ENCODE measurements around the gene ZFYVE9.
"Not testable (repeated sequence)": the region's sequence is repeated elsewhere in the genome, so short reads cannot be mapped to it uniquely, and the experiment has no call there.

The ZFYVE9 gene

GRCh38 chr1:52367272-52367671 is 225.4 kb downstream of the ZFYVE9 start:
- no peak overlapping the region for H3K4me2 ChIP-seq (ENCODE audit: low read length)
- H3K4me1 ChIP-seq (ENCODE audit: control insufficient read depth, insufficient read depth, low read length) = peaks cover 16% of the 10 kb centered on the region
- no peaks in the 10 kb centered on the region for H3K9me3 ChIP-seq (replicated peaks; ENCODE audit: low read length)
- peaks cover 6% of the 10 kb centered on the region for H3K36me3 ChIP-seq (ENCODE audit: insufficient read depth, low read length)
- H3K27me3 ChIP-seq (ENCODE audit: control insufficient read depth, insufficient read depth, low read length) = no peaks in the 10 kb centered on the region
- no peak overlapping the region for H3K9ac ChIP-seq (ENCODE audit: low read depth, low read length)
- H3K4me3 ChIP-seq (ENCODE audit: low read length) = no peak overlapping the region

GRCh38 chr1:52368383-52369172 is 226.7 kb downstream of the ZFYVE9 start:
- Histone ChIP-seq H3K9me3 (replicated peaks; ENCODE audit: low read length) (no peaks in the 10 kb centered on the region), H3K4me3 (ENCODE audit: low read length) (peak overlapping the region; percentile 68), H3K27me3 (ENCODE audit: control insufficient read depth, insufficient read depth, low read length) (no peaks in the 10 kb centered on the region), H3K4me1 (ENCODE audit: control insufficient read depth, insufficient read depth, low read length) (peaks cover 16% of the 10 kb centered on the region), H3K36me3 (ENCODE audit: insufficient read depth, low read length) (no peaks in the 10 kb centered on the region), H3K4me2 (ENCODE audit: low read length) (peak overlapping the region; percentile 90), H3K9ac (ENCODE audit: low read depth, low read length) (peak overlapping the region; percentile 54)

GRCh38 chr1:52369851-52370250 is 228.0 kb downstream of the ZFYVE9 start:
- H3K4me1 ChIP-seq (ENCODE audit: control insufficient read depth, insufficient read depth, low read length); H3K36me3 ChIP-seq (ENCODE audit: insufficient read depth, low read length); H3K4me3 ChIP-seq (ENCODE audit: low read length); H3K9me3 ChIP-seq (replicated peaks; ENCODE audit: low read length); H3K9ac ChIP-seq (ENCODE audit: low read depth, low read length); H3K27me3 ChIP-seq (ENCODE audit: control insufficient read depth, insufficient read depth, low read length); H3K4me2 ChIP-seq (ENCODE audit: low read length): not testable (repeated sequence)

GRCh38 chr1:52385376-52385775 is 243.5 kb downstream of the ZFYVE9 start:
- H3K4me1 ChIP-seq (ENCODE audit: control insufficient read depth, insufficient read depth, low read length) = no peaks in the 10 kb centered on the region
- H3K9me3 ChIP-seq (replicated peaks; ENCODE audit: low read length) = no peaks in the 10 kb centered on the region
- H3K36me3 ChIP-seq (ENCODE audit: insufficient read depth, low read length) = peaks cover 26% of the 10 kb centered on the region
- no peak overlapping the region for H3K4me2 ChIP-seq (ENCODE audit: low read length)
- no peak overlapping the region for H3K4me3 ChIP-seq (ENCODE audit: low read length)
- H3K9ac ChIP-seq (ENCODE audit: low read depth, low read length) = no peak overlapping the region
- H3K27me3 ChIP-seq (ENCODE audit: control insufficient read depth, insufficient read depth, low read length) = no peaks in the 10 kb centered on the region

- Histone ChIP-seq H3K27me3 (ENCODE audit: control insufficient read depth, insufficient read depth, low read length) (no peaks in the 10 kb centered on the region), H3K9me3 (replicated peaks; ENCODE audit: low read length) (no peaks in the 10 kb centered on the region), H3K4me2 (ENCODE audit: low read length) (no peak overlapping the region), H3K9ac (ENCODE audit: low read depth, low read length) (no peak overlapping the region), H3K4me1 (ENCODE audit: control insufficient read depth, insufficient read depth, low read length) (no peaks in the 10 kb centered on the region), H3K36me3 (ENCODE audit: insufficient read depth, low read length) (peaks cover 26% of the 10 kb centered on the region), H3K4me3 (ENCODE audit: low read length) (no peak overlapping the region)
Measured at GRCh38 chr1:52386458-52386857, 244.6 kb downstream of the ZFYVE9 start.

GRCh38 chr1:52393174-52393573 is 251.3 kb downstream of the ZFYVE9 start:
- Histone ChIP-seq H3K9ac (ENCODE audit: low read depth, low read length) (no peak overlapping the region), H3K36me3 (ENCODE audit: insufficient read depth, low read length) (peaks cover 26% of the 10 kb centered on the region), H3K4me1 (ENCODE audit: control insufficient read depth, insufficient read depth, low read length) (no peaks in the 10 kb centered on the region), H3K4me3 (ENCODE audit: low read length) (no peak overlapping the region), H3K4me2 (ENCODE audit: low read length) (no peak overlapping the region), H3K9me3 (replicated peaks; ENCODE audit: low read length) (no peaks in the 10 kb centered on the region), H3K27me3 (ENCODE audit: control insufficient read depth, insufficient read depth, low read length) (no peaks in the 10 kb centered on the region)
